IPS-15b (cell line): ENCODE results near the gene SSBP3.

ENCODE experiments used
- H3K27me3 ChIP-seq: one replicate; pipeline ENCODE4 v1.6.1; 2013; ENCODE audit warnings: low read length; ENCODE audit not compliant: control insufficient read depth, insufficient read depth
- H3K36me3 ChIP-seq: one replicate; pipeline ENCODE4 v1.6.1; 2013; ENCODE audit warnings: low read length; ENCODE audit not compliant: control insufficient read depth, insufficient read depth
- H3K4me1 ChIP-seq: one replicate; pipeline ENCODE4 v1.6.1; 2013; ENCODE audit warnings: mild to moderate bottlenecking, low read length; ENCODE audit not compliant: control insufficient read depth, insufficient read depth
- H3K4me3 ChIP-seq: one replicate; pipeline ENCODE4 v1.5.1; 2013; ENCODE audit warnings: low read depth, low read length
- H3K9ac ChIP-seq: one replicate; pipeline ENCODE4 v1.6.1; 2013; ENCODE audit warnings: low read depth, mild to moderate bottlenecking, low read length
- H3K9me3 ChIP-seq: one replicate; pipeline ENCODE4 v1.6.1; 2013; ENCODE audit warnings: mild to moderate bottlenecking, low read length; ENCODE audit not compliant: control insufficient read depth, insufficient read depth

Gene SSBP3

DNA sequence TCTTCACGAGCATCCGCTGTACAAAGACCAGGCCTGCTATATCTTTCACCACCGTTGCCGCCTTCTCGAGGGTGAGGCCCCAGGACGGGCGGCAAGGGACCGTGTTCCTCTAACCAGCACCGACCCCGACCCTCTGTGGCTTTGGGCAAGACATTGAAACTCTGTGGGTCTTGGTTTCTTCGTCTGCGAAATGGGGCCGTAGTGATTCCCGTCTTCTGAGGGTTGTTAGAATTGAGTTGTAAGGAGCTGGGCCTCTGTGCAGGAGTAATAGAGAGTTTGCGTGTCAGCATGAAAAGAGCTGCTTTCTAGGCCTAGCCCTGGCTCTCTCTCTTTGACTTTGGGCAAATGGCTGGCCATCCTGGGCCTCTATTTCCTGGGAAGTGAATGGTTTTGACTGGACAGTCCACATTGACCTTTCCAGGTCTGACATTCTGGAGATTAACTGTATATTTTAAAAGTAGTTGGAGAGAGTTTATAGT, 205.6 kb downstream of the SSBP3 start:
- Histone ChIP-seq H3K4me3 (peak overlapping the region; percentile 82), H3K4me1 (peaks cover 5% of the 10 kb centered on the region), H3K27me3 (no peaks in the 10 kb centered on the region), H3K9me3 (no peaks in the 10 kb centered on the region), H3K9ac (peak overlapping the region; percentile 95), H3K36me3 (peaks cover 11% of the 10 kb centered on the region)

DNA sequence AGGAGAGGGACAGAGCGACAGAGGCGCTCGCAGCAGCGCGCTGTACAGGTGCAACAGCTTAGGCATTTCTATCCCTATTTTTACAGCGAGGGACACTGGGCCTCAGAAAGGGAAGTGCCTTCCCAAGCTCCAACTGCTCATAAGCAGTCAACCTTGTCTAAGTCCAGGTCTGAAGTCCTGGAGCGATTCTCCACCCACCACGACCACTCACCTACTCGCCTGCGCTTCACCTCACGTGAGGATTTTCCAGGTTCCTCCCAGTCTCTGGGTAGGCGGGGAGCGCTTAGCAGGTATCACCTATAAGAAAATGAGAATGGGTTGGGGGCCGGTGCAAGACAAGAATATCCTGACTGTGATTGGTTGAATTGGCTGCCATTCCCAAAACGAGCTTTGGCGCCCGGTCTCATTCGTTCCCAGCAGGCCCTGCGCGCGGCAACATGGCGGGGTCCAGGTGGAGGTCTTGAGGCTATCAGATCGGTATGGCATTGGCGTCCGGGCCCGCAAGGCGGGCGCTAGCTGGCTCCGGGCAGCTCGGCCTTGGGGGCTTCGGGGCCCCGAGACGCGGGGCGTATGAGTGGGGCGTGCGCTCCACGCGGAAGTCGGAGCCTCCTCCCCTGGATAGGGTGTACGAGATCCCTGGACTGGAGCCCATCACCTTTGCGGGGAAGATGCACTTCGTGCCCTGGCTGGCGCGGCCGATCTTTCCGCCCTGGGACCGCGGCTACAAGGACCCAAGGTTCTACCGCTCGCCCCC, 206.3 kb downstream of the SSBP3 start, which contains the start of the genes CYB5RL and MRPL37:
Gene CYB5RL, minus strand, starts transcription at position 266 of the 754 bp plus-strand sequence. CDS start 4,414 bp downstream, outside the sequence.
Gene MRPL37, plus strand, starts transcription at position 403 of the 754 bp plus-strand sequence. Its CDS starts 77 bp downstream, at position 480.
- Histone ChIP-seq H3K9me3 (no peaks in the 10 kb centered on the region), H3K27me3 (no peaks in the 10 kb centered on the region), H3K4me3 (peak within 1 kb of the TSS; percentile 82), H3K9ac (peak within 1 kb of the TSS; percentile 95), H3K4me1 (peaks cover 5% of the 10 kb centered on the region), H3K36me3 (peaks cover 6% of the 10 kb centered on the region)

DNA sequence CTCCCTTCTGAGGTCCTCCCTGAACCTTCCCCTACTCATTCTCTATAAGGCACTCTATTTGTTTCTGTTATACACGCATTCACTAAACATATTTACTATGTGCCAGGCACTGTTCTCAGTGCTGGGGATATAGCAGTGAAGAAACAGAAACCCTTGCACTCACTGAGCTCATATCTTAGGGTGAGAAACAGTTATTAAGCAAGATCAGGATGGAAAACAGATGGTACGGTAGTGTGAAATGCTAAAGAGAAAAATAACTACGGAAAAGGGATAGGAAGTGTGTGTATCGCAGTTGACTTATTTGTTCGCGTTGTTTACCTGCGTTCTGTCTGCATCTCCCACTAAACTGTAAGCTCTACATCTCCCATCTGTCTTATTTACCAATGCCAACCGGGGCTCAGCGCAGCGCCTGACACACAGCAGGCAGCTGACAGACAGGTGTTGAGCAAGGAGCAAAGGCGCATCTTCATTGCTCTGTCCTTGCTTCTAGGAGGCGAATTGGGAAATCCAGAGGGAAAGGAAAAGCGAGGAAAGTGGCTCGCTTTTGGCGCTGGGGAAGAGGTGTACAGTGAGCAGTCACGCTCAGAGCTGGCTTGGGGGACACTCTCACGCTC, 206.9 kb downstream of the SSBP3 start:
- Histone ChIP-seq H3K27me3 (no peaks in the 10 kb centered on the region), H3K36me3 (peaks cover 2% of the 10 kb centered on the region), H3K9ac (peak overlapping the region; percentile 74), H3K9me3 (no peaks in the 10 kb centered on the region), H3K4me3 (peak overlapping the region; percentile 82), H3K4me1 (peaks cover 5% of the 10 kb centered on the region)

DNA sequence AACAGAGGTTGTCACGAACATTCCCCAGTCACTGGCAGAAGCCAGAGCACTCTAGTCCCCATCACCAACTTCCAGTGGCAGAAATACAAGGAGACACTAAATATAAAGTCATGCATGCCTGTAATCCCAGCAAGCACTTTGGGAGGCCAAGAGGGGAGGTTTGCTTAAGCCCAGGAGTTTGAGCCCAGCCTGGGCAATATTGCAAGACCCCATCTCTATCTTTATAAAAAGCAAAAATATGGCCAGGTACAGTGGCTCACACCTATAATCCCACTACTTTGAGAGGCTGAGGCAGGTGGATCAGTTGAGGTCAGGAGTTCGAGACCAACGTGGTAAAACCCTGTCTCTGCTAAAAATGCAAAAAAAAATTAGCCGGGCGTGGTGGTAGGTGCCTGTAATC, 212.7 kb downstream of the SSBP3 start:
- Histone ChIP-seq H3K4me3 (no peak overlapping the region), H3K36me3 (peaks cover 4% of the 10 kb centered on the region), H3K27me3 (no peaks in the 10 kb centered on the region), H3K9me3 (no peaks in the 10 kb centered on the region), H3K9ac (no peak overlapping the region), H3K4me1 (no peaks in the 10 kb centered on the region)

DNA sequence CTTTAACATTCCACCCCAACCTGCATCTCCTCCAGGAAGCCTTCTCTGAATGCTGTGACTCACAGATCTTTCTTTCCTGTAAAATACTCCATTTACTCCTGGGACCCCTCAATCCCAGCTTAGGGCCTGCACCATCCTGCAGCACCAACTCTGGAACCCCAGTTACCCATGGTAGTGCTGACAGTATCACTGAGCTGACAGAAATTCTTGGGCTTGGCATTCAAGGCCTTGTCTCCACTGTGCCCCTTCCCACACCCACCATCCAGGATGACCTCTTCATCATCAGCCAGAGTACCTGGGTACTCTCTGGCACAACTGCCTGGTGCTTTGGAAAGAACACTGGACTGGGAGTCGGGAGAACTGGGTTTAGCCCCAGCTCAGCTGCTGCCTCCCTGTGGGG, 214.7 kb downstream of the SSBP3 start:
- H3K9me3 ChIP-seq, result no peaks in the 10 kb centered on the region
- H3K4me1 ChIP-seq, result no peaks in the 10 kb centered on the region
- no peak overlapping the region for H3K4me3 ChIP-seq
- peaks cover 4% of the 10 kb centered on the region for H3K36me3 ChIP-seq
- H3K27me3 ChIP-seq, result no peaks in the 10 kb centered on the region
- H3K9ac ChIP-seq, result no peak overlapping the region

DNA sequence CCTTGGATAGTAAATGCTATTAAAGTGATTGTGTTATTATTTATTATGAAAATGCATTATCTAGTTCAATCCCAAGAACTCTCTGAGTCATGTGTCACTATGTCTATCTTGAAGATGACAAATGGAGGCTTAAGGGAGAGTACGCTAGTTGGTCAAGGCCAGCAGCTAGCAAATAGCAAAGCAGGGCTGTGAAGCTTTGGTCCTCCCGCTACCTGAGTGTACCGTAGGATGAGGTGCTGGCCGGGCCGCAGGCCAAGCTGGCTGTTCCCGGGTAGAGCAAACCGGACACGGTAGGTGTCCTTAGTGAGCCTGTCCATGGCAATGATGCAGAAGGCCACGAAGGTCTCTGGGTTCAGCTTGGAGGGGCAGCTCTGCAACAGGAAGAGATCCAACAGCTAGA, 215.7 kb downstream of the SSBP3 start:
- Histone ChIP-seq H3K27me3 (no peaks in the 10 kb centered on the region), H3K4me1 (no peaks in the 10 kb centered on the region), H3K4me3 (no peak overlapping the region), H3K36me3 (peaks cover 4% of the 10 kb centered on the region), H3K9ac (no peak overlapping the region), H3K9me3 (no peaks in the 10 kb centered on the region)

DNA sequence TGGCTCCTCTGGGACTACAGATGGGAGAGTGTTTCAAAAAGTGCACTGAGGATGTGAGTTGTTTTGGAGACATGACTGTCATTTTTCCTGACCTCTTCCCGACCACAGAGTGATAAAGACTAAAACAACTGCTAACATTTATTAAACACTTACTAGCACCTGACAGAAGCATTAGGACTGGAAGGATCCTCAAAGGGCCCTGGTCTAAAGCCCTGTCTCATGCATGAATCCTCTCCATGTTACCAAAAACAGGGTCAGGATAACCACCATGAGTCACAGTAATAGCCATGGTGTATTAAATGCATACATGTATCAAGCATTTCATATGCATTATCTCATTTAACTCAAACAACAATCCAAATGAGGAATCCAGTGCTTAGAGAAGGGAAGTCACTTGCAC, 217.9 kb downstream of the SSBP3 start:
- Histone ChIP-seq H3K27me3 (no peaks in the 10 kb centered on the region), H3K9ac (no peak overlapping the region), H3K4me3 (no peak overlapping the region), H3K36me3 (peaks cover 4% of the 10 kb centered on the region), H3K9me3 (no peaks in the 10 kb centered on the region), H3K4me1 (no peaks in the 10 kb centered on the region)

DNA sequence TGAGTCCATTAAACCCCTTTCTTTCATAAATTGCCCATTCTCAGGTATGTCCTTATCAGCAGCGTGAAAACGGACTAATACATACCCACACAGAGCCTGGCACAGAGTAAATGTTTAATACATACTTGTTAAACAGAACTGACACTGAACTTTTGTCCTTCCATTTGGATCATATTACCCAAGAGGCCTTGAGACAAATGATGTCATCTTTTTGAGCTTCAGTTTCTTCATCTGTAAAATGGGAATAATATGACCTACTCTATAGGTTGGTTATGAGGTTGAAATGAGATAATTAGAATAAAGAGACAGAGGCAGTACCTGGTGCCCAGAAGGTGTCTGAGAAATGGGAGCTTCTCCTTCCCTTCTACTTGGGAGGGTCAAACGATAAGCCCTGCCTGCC, 220.1 kb downstream of the SSBP3 start:
- Histone ChIP-seq H3K4me1 (no peaks in the 10 kb centered on the region), H3K4me3 (no peak overlapping the region), H3K27me3 (no peaks in the 10 kb centered on the region), H3K36me3 (peaks cover 4% of the 10 kb centered on the region), H3K9ac (no peak overlapping the region), H3K9me3 (no peaks in the 10 kb centered on the region)

DNA sequence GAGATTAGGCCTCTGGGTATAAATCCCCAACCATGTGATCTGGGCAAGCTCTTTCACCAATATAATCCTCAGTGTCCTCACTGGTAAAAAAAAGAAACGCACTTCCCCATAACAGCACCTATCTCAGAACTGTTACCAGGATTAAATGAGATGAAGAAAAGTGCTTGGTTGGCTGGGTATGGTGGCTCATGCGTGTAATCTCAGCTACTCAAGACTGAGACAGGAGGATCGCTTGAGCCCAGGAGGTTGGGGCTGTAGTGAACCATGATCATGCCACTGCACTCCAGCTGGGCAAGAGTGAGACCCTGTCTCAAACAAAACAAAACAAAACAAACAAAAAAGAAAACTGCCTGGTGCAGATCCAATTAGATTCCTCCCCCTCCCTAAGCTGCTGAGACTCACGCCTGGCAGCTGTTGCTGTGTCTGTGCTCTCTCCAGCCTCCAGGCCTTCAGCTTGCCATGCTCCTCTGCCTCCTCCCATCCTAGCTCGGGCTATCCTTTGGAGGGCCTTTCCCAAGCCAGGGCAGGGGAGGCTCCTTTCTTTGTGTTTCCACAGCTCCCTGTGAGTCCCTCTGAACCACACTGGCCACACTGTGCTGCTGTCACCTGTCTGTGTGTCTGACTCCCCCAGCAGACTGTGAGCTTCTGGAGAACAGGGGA, 225.4 kb downstream of the SSBP3 start:
- no peak overlapping the region for H3K4me3 ChIP-seq
- no peak overlapping the region for H3K9ac ChIP-seq
- H3K36me3 ChIP-seq, result no peaks in the 10 kb centered on the region
- no peaks in the 10 kb centered on the region for H3K27me3 ChIP-seq
- H3K4me1 ChIP-seq, result no peaks in the 10 kb centered on the region
- no peaks in the 10 kb centered on the region for H3K9me3 ChIP-seq

DNA sequence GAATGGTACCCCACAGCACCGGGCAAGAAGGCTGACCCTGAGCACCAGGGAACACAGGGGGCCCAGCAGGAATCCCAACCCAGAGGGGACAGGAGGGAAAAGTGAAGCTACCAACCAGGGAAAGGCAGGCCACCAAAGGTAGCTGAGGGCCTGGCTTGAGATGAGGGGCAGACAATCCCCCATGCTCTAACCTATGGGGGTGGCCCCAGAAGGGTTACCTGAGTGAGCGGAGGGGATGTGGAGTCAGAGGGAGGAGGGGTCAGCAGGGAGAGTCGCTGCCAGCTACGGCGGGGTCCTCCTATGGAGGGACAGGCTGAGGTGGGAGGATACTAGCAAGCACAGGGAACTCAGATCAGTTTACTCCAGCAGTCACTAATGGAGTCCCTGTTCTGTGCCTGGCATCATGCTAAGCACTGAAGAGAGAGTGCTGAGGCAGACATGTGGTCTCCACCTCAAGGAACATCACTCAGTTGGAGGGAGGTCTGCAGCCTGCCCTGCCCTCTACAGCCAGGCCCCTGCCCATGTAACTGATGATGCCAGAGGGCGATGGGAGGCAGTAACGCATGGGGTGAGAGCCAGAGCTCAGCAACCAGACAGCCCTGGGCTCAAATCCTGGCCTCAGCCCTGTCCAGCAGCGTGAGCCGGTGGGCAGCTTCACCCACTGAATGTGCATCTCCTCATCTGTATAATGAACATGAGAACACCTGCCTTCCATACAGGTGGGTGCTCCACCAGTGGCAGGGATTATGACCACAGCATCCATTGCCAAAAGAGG, 227.7 kb downstream of the SSBP3 start:
- Histone ChIP-seq H3K4me3 (no peak overlapping the region), H3K27me3 (no peaks in the 10 kb centered on the region), H3K9me3 (no peaks in the 10 kb centered on the region), H3K9ac (no peak overlapping the region), H3K4me1 (no peaks in the 10 kb centered on the region), H3K36me3 (no peaks in the 10 kb centered on the region)

DNA sequence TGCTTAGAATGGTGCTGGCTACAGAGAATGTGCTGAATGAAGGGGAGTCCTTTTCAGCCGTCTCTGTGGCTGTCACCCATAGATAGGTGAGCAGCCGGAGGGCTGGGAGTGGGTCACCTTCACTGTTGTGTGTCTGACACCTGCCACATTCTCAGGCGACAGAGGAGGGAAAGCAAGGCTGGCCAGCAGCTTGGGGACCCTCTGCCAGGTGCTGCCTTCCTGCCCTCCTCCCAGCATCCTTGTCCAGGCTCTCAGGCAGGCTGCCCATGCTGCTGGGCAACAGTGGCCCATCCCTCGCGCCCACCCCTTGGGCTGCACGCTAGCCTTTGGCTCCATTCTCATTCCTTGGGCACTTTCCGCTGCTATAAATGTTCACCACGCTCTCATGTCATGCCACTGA, 228.5 kb downstream of the SSBP3 start:
- Histone ChIP-seq H3K36me3 (no peaks in the 10 kb centered on the region), H3K9me3 (no peaks in the 10 kb centered on the region), H3K27me3 (no peaks in the 10 kb centered on the region), H3K4me1 (no peaks in the 10 kb centered on the region), H3K9ac (no peak overlapping the region), H3K4me3 (no peak overlapping the region)
